GM19238 (cell line): ENCODE results near the gene RPL14.
"Not testable (repeated sequence)": the region's sequence is repeated elsewhere in the genome, so short reads cannot be mapped to it uniquely, and the experiment has no call there.

Experiments used
- DNase-seq: peaks from one replicate; pipeline ENCODE4 v3.0.0; 2011; ENCODE audit warnings: low spot score; ENCODE audit not compliant: insufficient read length

Gene RPL14

GRCh38 chr3:40456940-40457823 is at the start of gene RPL14:
Gene RPL14 (plus strand): TSS chr3:40457339. CDS start chr3:40457472, 133 bp downstream.
- DNase-seq, result peak; percentile 73

GRCh38 chr3:40407611-40408010 is 49.5 kb upstream of the RPL14 start:
- DNase-seq, result no peak

- no peak for DNase-seq
Measured at GRCh38 chr3:40414270-40414669, 42.9 kb upstream of the RPL14 start.

- no peak for DNase-seq
Measured at GRCh38 chr3:40417845-40418543, 39.1 kb upstream of the RPL14 start.

- no peak for DNase-seq
Measured at GRCh38 chr3:40422861-40423260, 34.3 kb upstream of the RPL14 start.

GRCh38 chr3:40427045-40427669 is 30.0 kb upstream of the RPL14 start:
- no peak for DNase-seq

GRCh38 chr3:40432793-40433192 is 24.3 kb upstream of the RPL14 start:
- DNase-seq, result no peak

GRCh38 chr3:40437889-40438288 is 19.2 kb upstream of the RPL14 start:
- DNase-seq, result no peak

GRCh38 chr3:40445062-40445461 is 12.1 kb upstream of the RPL14 start:
- DNase-seq, result no peak

- DNase-seq, result no peak
Measured at GRCh38 chr3:40445880-40446279, 11.3 kb upstream of the RPL14 start.

GRCh38 chr3:40450438-40450837 is 6.7 kb upstream of the RPL14 start:
- no peak for DNase-seq

GRCh38 chr3:40451551-40451950 is 5.6 kb upstream of the RPL14 start:
- DNase-seq, result no peak

GRCh38 chr3:40452057-40452456 is 5.1 kb upstream of the RPL14 start:
- no peak for DNase-seq

- DNase-seq, result no peak
Measured at GRCh38 chr3:40452562-40452875, 4.6 kb upstream of the RPL14 start.

GRCh38 chr3:40452876-40453730 is 4.0 kb upstream of the RPL14 start:
- DNase-seq, result peak; percentile 92

- no peak for DNase-seq
Measured at GRCh38 chr3:40453933-40454332, 3.2 kb upstream of the RPL14 start.

GRCh38 chr3:40455328-40455727 is 1.8 kb upstream of the RPL14 start:
- DNase-seq, result no peak

- DNase-seq, result no peak
Measured at GRCh38 chr3:40456279-40456939, 730 bp upstream of the RPL14 start.

- DNase-seq, result no peak
Measured at GRCh38 chr3:40458473-40458872, 1.3 kb downstream of the RPL14 start.

- not testable (repeated sequence) for DNase-seq
Measured at GRCh38 chr3:40460481-40460880, 3.3 kb downstream of the RPL14 start.

GRCh38 chr3:40461161-40461560 is 4.0 kb downstream of the RPL14 start:
- no peak for DNase-seq
